Upper lobe of left lung (tissue), 6 donors: ENCODE data around the gene ROMO1. TPM values are rescaled to one million over a fixed set of nuclear protein-coding genes. Genes with fewer than 3 reads are reported as not detected.

Source experiments
- ATAC-seq, 2 donors: fragments of 200-7000 bp; cut with Tn5 transposase; one replicate each; pipeline ENCODE4 v1.9.1; 2022; ENCODE audit warnings: mild to moderate bottlenecking in 2 of 2, moderate library complexity in 2 of 2; ENCODE audit not compliant: low FRiP score in 2 of 2
- DNase-seq, 2 donors: peaks; one replicate each; pipeline ENCODE4 v3.0.0-alpha.2; 2019 to 2020
- H3K27ac ChIP-seq, 4 donors: fragments of 200-600 bp; sonication (generic); one replicate each; pipeline ENCODE4 v1.5.1; 2016 to 2019
- H3K27me3 ChIP-seq, 4 donors: fragments of 200-600 bp; sonication (generic); one replicate each; pipeline ENCODE4 v1.5.1; 2017 to 2019
- H3K36me3 ChIP-seq, 4 donors: fragments of 200-600 bp; sonication (generic); one replicate each; pipeline ENCODE4 v1.5.1; 2016 to 2019
- H3K4me1 ChIP-seq, 4 donors: fragments of 200-600 bp; sonication (generic); one replicate each; pipeline ENCODE4 v1.5.1; 2018 to 2019
- H3K4me3 ChIP-seq, 4 donors: fragments of 200-600 bp; sonication (generic); one replicate each; pipeline ENCODE4 v1.5.1; 2017 to 2019; ENCODE audit warnings: mild to moderate bottlenecking in 2 of 4, moderate library complexity in 1 of 4
- H3K9me3 ChIP-seq, 4 donors: fragments of 200-600 bp; sonication (generic); one replicate each; pipeline ENCODE4 v1.5.1; 2018 to 2019
- EP300 ChIP-seq, 4 donors: sonication (generic); formaldehyde crosslinking; IDR thresholded peaks; one replicate each; pipeline ENCODE4 v1.5.1; 2017; ENCODE audit warnings: antibody characterized with exemption in 4 of 4, control low read depth in 2 of 4
- POLR2A ChIP-seq, 4 donors: fragments of 450-650 bp; IDR thresholded peaks; one replicate each; pipeline ENCODE4 v1.5.1; 2016 to 2017; ENCODE audit warnings: antibody characterized with exemption in 4 of 4, mild to moderate bottlenecking in 2 of 4
- POLR2AphosphoS5 ChIP-seq, 2 donors: sonication (generic); formaldehyde crosslinking; IDR thresholded peaks; one replicate each; pipeline ENCODE4 v1.5.1; 2017; ENCODE audit warnings: antibody characterized with exemption in 2 of 2
- WGBS, 2 donors: methylation state at CpG; one replicate each; pipeline ENCODE4 v1.1.5; 2017 to 2018; 5-methylcytosine and 5-hydroxymethylcytosine counted together
- total RNA-seq, 6 donors: library from RNA; depleted of rRNA in 4 of 6; stranded (reverse); fragments of >200 nt in 4 of 6; gene quantifications; one replicate each; pipeline versions ENCODE4 v1.1.0 to v1.2.1, GENCODE V29; 2016 to 2021
- TF ChIP-seq, protein P1 (sequence below), 6 experiments: fragments of 450-650 bp in 4 of 6; fragments of 200-600 bp in 2 of 6; sonication (generic) in 2 of 6; IDR thresholded peaks; one replicate each; pipeline ENCODE4 v1.5.1; 2016 to 2019; ENCODE audit warnings: antibody characterized with exemption in 6 of 6
- donor health status: DM: no; HTN: no; CAD: no; lungs with moderate emphysema.
- donor health status: DM: no; HTN: yes; CAD: no; lungs with severe emphysema.

ROMO1 gene
- total RNA-seq, 6 donors from 2014 or later = 105 to 213 (median 134) TPM

DNA sequence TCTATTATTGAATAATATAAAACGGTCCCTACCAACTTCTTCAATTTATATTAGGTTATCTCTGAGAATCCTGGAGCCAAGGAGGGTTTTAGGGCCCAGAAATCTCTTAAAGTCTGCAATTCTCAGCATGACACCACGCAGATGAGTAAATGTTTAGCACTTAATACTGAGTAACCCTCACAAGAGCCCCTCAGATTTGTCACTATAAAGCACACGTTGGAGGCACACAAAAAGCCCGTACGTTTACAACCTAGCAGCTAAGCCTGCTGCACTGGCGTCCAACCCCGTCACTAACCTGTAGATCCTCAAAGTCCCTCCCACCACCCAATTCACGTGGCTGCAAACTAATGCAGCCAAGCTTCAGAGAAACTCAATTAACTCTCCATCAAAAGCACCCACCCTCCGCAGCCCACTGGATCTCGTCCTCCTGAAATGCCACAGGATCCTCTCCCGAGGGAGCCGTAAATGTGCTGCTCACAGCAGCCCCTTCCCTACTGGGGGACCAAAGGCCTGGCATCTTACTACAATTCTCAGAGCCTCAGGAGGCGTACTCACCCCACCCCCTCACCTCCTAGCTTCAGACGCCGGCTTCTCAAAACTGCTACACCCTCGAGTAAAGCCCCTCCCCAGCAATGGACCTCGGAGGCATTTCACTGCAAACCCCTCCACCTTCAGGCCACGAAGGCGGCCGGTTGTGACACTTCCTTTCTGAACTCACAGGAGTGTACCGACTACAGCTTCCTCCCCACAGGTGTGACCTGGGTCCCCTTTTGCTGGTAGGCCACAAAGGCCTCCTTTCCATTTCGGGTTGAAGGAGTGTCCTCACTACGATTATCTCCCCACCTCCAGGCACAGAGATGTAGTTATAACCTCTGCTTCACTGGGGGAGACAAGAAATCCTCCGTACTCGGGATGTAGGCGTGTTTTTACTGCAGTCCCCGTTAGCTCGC lies 35.4 kb upstream of the ROMO1 start:
- ATAC-seq (peak; percentile 31 to 56), DNase-seq (peak in 1 of 2 donors; percentile 70)
- H3K4me1 ChIP-seq = peaks cover 40 to 55% (median 43%) of the 10 kb centered on the region in 4 donors
- peaks cover 0 to 4% (median 3%) of the 10 kb centered on the region in 4 donors for H3K36me3 ChIP-seq
- H3K4me3 ChIP-seq = peak overlapping the region; percentile 45 to 80 (median 76)
- 0 to 1% methylated on average over 17 to 28 of the region's 28 CpGs for WGBS, 2 donors
- TF ChIP-seq POLR2A (IDR thresholded peaks at IDR 0.05) (peak in 1 of 4 donors; percentile 21), POLR2AphosphoS5 (IDR thresholded peaks at IDR 0.05) (no peak)
- H3K27me3 ChIP-seq = no peaks in the 10 kb centered on the region
- H3K27ac ChIP-seq = peak overlapping the region; percentile 99 to 100 (median 100)
- no peaks in the 10 kb centered on the region for H3K9me3 ChIP-seq

DNA sequence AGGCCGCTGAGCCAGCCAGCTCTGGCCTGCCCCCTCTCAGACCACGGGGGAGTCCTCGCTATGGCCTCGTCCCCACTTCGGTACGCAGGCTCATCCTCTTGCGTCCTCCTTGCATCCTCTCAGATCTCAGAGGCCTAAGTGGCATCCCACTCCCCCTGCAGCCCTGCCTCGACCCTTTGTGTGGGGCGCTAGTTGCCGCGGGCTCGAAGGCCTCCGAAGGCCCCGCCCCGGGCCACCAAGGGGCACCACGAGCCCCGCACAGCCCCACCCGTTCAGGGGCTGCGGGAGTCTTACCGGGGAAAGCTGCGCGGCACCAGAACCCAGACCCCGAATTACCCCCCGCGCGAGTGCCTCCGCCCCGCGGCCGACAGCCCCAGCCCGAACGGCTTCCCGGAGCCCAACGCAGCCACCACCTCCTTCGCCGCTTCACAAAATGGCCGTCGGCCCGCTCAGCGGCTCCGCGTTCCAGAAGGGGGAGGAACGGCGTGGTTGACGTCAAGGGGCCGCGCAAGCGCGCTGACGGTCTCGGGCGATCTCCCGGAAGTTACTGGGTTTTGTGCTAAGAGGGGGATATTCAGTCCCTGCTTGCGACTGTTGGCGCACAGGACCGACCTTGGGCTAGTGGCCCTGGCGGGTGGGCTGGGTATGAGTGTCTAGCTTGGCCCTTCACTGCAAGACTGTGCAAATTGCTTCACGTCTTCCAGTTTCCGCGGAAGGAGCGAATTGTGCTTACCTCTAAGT lies 34.6 kb upstream of the ROMO1 start, which contains the start of the genes CPNE1 and RBM12:
Gene CPNE1, minus strand, starts transcription at position 435 of the 741 bp plus-strand sequence. CDS start 31,977 bp downstream, outside the sequence.
Gene RBM12, minus strand, starts transcription at position 435 of the 741 bp plus-strand sequence. CDS start 9,578 bp downstream, outside the sequence.
- no peaks in the 10 kb centered on the region for H3K9me3 ChIP-seq
- ATAC-seq (peak; percentile 96 to 97), DNase-seq (peak; percentile 91 to 99)
- TF ChIP-seq EP300 (IDR thresholded peaks at IDR 0.05) (peak in 1 of 4 donors; percentile 76), POLR2AphosphoS5 (IDR thresholded peaks at IDR 0.05) (peak; percentile 97 to 98), POLR2A (IDR thresholded peaks at IDR 0.05) (peak in 3 of 4 donors; percentile 80 to 98 (median 98))
- TF ChIP-seq, protein P1, sequence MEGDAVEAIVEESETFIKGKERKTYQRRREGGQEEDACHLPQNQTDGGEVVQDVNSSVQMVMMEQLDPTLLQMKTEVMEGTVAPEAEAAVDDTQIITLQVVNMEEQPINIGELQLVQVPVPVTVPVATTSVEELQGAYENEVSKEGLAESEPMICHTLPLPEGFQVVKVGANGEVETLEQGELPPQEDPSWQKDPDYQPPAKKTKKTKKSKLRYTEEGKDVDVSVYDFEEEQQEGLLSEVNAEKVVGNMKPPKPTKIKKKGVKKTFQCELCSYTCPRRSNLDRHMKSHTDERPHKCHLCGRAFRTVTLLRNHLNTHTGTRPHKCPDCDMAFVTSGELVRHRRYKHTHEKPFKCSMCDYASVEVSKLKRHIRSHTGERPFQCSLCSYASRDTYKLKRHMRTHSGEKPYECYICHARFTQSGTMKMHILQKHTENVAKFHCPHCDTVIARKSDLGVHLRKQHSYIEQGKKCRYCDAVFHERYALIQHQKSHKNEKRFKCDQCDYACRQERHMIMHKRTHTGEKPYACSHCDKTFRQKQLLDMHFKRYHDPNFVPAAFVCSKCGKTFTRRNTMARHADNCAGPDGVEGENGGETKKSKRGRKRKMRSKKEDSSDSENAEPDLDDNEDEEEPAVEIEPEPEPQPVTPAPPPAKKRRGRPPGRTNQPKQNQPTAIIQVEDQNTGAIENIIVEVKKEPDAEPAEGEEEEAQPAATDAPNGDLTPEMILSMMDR (IDR thresholded peaks at IDR 0.05) = peak in 2 of 6 experiments; percentile 12 to 31
- peak within 1 kb of the TSS; percentile 45 to 80 (median 76) for H3K4me3 ChIP-seq
- WGBS, 2 donors = 0% methylated on average over 47 of the region's 61 CpGs; no CpG with 5 or more reads in 1 of the 2 donors
- H3K36me3 ChIP-seq = peaks cover 6 to 12% (median 12%) of the 10 kb centered on the region in 4 donors
- H3K27ac ChIP-seq = peak within 1 kb of the TSS; percentile 99 to 100 (median 100)
- no peaks in the 10 kb centered on the region for H3K27me3 ChIP-seq
- H3K4me1 ChIP-seq = peaks cover 35 to 47% (median 36%) of the 10 kb centered on the region in 4 donors

DNA sequence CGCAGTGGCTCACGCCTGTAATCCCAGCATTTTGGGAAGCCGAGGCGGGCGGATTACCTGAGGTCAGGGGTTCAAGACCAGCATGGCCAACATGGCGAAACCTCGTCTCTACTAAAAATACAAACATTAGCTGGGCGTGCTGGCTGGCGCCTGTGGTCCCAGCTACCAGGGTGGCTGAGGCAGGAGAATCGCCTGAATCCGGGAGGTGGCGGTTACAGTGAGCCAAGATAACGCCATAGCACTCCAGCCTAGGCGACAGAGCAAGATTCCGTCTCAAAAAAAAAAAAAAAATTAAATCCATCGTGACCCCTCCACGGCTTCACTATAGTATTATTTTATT lies 33.3 kb upstream of the ROMO1 start:
- Histone ChIP-seq H3K36me3 (peaks cover 6 to 25% (median 23%) of the 10 kb centered on the region in 4 donors), H3K9me3 (no peaks in the 10 kb centered on the region), H3K27me3 (no peaks in the 10 kb centered on the region), H3K4me3 (no peak overlapping the region), H3K4me1 (peaks cover 22 to 34% (median 25%) of the 10 kb centered on the region in 4 donors), H3K27ac (no peak overlapping the region)
- WGBS, 2 donors = 97% methylated on average over 17 of the region's 17 CpGs
- DNase-seq (no peak), ATAC-seq (no peak)
- TF ChIP-seq EP300 (IDR thresholded peaks at IDR 0.05) (no peak), POLR2AphosphoS5 (IDR thresholded peaks at IDR 0.05) (no peak), POLR2A (IDR thresholded peaks at IDR 0.05) (no peak)
- TF ChIP-seq, protein P1 (IDR thresholded peaks at IDR 0.05) = no peak

DNA sequence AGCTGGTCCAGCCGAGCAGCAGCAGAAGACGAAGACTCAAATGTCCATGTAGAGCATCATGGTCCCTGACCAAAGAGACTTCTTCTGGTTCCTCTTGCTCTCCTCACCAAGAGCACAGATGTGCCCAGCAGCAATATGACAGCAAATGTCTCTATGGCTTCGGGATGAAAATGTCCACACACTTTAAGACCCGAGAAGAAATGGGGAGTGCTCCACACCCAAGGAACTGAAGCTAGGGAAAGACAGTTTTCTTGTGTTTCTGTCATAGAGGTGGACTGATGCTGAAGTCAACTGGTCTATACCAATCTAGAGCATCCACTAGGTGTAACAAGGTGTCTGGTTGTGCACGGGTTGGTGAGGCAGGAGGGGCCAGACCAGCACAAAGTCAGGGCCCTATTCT lies 30.0 kb upstream of the ROMO1 start:
- Histone ChIP-seq H3K4me1 (peaks cover 0 to 3% (median 0%) of the 10 kb centered on the region in 4 donors), H3K27ac (no peak overlapping the region), H3K27me3 (no peaks in the 10 kb centered on the region), H3K36me3 (peaks cover 16 to 57% (median 48%) of the 10 kb centered on the region in 4 donors), H3K9me3 (no peaks in the 10 kb centered on the region), H3K4me3 (no peak overlapping the region)
- 97 to 98% methylated on average over 5 of the region's 5 CpGs for WGBS, 2 donors
- TF ChIP-seq POLR2AphosphoS5 (IDR thresholded peaks at IDR 0.05) (no peak), POLR2A (IDR thresholded peaks at IDR 0.05) (no peak)
- ATAC-seq (no peak), DNase-seq (no peak)

DNA sequence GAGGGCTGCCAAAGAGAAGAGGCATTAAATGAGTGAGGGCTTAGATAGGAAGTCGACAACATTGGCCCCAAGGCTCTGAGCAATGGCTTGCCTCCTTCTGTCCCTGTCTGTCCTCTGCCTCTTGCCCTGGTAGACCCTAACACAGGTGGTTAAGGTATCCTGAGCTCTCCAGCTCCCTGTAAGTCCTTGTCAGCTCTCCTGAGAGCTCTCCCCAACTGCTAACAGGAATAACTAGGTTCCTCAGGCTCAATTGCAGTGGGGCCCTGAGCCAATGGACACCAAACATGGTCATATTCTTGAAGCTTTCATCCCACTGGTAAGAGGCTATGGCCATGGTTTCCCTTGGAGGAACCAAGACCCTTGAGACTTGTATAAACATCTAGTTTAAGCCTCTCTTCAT lies 29.5 kb upstream of the ROMO1 start:
- Histone ChIP-seq H3K9me3 (no peaks in the 10 kb centered on the region), H3K27me3 (no peaks in the 10 kb centered on the region), H3K27ac (no peak overlapping the region), H3K4me3 (no peak overlapping the region), H3K36me3 (peaks cover 19 to 58% (median 53%) of the 10 kb centered on the region in 4 donors), H3K4me1 (peaks cover 0 to 3% (median 0%) of the 10 kb centered on the region in 4 donors)
- TF ChIP-seq POLR2A (IDR thresholded peaks at IDR 0.05) = no peak
- TF ChIP-seq EP300 (IDR thresholded peaks at IDR 0.05) = no peak
- TF ChIP-seq, protein P1 (IDR thresholded peaks at IDR 0.05) = no peak
- TF ChIP-seq POLR2AphosphoS5 (IDR thresholded peaks at IDR 0.05) = no peak
- ATAC-seq (no peak), DNase-seq (no peak)
- WGBS, 2 donors = 83 to 100% methylated on average over 1 of the region's 1 CpG
